ENCODE results near the gene SCAMP5.
A peak's percentile ranks its signal among the peaks of the same experiment; 100 is the strongest.

Gene SCAMP5

GRCh38 chr15:74960995-74961588, 34.3 kb upstream of the SCAMP5 start:
- DNase-seq (ENCODE audit: low read depth), result no peak
- no peak overlapping the region for H3K4me3 ChIP-seq (replicated peaks; ENCODE audit: low read depth, low read length)
- no peak for TF ChIP-seq CTCF (IDR thresholded peaks at IDR 0.05; ENCODE audit: low read length, missing control alignments)

DNA sequence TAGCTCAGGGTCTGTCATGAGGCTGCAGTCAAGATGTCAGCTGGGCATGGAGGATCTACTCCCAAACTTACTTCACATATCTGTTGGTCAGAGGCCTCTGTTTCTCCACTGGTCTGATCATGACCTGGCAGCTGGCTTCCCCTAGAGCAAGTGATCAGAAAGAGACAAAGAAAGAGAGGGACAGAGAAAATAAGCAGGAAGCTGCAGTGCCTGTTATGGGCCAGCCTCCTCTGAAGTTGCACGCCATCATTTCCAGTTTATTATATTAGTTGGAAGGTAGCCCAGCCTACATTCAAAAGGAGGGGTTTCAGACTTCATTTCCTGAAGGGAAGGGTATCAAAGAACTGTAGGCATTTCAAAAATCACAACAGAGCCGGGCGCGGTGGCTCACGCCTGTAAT, 33.7 kb upstream of the SCAMP5 start:
- no peak for DNase-seq (ENCODE audit: low read depth)
- H3K4me3 ChIP-seq (replicated peaks; ENCODE audit: low read depth, low read length), result no peak overlapping the region
- TF ChIP-seq CTCF (IDR thresholded peaks at IDR 0.05; ENCODE audit: low read length, missing control alignments), result no peak

GRCh38 chr15:74962219-74962618, 33.1 kb upstream of the SCAMP5 start:
- no peak for TF ChIP-seq CTCF (IDR thresholded peaks at IDR 0.05; ENCODE audit: low read length, missing control alignments)
- no peak overlapping the region for H3K4me3 ChIP-seq (replicated peaks; ENCODE audit: low read depth, low read length)
- no peak for DNase-seq (ENCODE audit: low read depth)

DNA sequence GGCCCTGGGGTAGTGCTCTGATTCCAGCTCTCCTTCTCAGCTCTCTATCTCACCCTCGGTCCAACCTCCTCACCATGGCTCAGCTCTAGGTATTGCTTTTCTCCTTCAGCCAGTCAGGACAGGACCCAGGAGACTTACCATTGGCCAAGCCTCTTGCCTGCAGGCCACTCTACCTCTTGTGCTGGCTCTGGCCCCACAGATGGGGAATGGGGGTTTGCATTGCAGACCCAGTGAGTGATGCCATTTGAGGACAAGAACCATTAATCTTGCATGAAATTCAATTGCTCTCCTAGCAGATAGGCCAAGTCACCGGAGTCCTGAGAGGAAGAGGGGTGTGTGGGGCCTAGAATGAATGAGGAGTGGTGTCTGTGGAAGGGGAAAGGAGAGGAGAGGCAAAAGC, 32.7 kb upstream of the SCAMP5 start:
- no peak for DNase-seq (ENCODE audit: low read depth)
- no peak for TF ChIP-seq CTCF (IDR thresholded peaks at IDR 0.05; ENCODE audit: low read length, missing control alignments)
- no peak overlapping the region for H3K4me3 ChIP-seq (replicated peaks; ENCODE audit: low read depth, low read length)

DNA sequence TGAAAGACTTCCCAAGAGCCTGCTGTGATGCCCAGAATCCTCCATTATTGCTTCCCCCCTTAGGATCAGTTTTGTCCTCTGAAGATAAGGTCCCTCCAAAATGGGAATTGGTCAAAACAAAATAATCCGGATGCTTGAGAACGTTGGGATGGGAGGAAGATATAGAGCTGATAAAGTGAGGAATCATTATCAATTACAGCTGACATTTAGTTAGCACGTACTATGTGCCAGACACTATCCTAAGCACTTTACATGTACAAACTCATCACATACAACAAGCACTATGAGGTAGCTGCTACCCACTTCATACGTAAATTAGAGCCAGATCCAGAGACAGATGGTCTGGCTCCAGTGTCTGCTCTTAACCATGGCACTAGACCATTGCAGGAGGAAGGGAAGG, 32.1 kb upstream of the SCAMP5 start:
- DNase-seq (ENCODE audit: low read depth), result no peak
- TF ChIP-seq CTCF (IDR thresholded peaks at IDR 0.05; ENCODE audit: low read length, missing control alignments), result no peak
- no peak overlapping the region for H3K4me3 ChIP-seq (replicated peaks; ENCODE audit: low read depth, low read length)

DNA sequence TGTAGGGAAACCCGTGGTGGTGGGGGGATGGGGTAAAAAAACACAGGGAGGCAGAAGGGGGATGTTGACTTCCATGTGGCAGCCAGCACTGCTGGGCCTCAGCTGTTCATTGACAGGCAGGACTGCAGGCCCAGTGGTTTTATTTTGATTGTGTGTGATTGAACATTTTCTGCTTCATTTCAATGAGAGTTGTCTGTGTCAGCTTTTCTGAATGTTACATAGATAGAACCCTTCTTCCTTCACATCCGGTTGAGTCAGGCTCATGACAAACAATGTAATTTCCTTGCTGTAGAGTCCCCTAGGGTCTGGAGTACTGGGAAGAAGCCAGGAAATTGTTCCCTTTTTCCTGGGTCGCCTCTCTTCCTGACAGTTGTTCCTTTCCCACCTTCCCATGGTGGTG, 30.6 kb upstream of the SCAMP5 start:
- peak; percentile 67 for DNase-seq (ENCODE audit: low read depth)
- no peak for TF ChIP-seq CTCF (IDR thresholded peaks at IDR 0.05; ENCODE audit: low read length, missing control alignments)
- H3K4me3 ChIP-seq (replicated peaks; ENCODE audit: low read depth, low read length), result no peak overlapping the region

- DNase-seq (ENCODE audit: low read depth), result no peak
- H3K4me3 ChIP-seq (replicated peaks; ENCODE audit: low read depth, low read length), result no peak overlapping the region
- TF ChIP-seq CTCF (IDR thresholded peaks at IDR 0.05; ENCODE audit: low read length, missing control alignments), result no peak
Measured at GRCh38 chr15:74967670-74968069, 27.7 kb upstream of the SCAMP5 start.

Measured in fibroblast of pulmonary artery (primary cell).